ENCODE measurements around the gene ELMOD1. TPM values are rescaled to one million over a fixed set of nuclear protein-coding genes. Genes with fewer than 3 reads are reported as not detected.
"Not testable (repeated sequence)": the region's sequence is repeated elsewhere in the genome, so short reads cannot be mapped to it uniquely, and the experiment has no call there.

ELMOD1 gene
- total and polyA plus RNA-seq, 2 donors (not counting 3 experiments of a cell fraction or from before 2014, with no cell fraction given) = 1.6 to 2.4 TPM

- BruUV-seq (replicated peaks); H3K9ac ChIP-seq (replicated peaks; ENCODE audit: extremely low read depth, insufficient read depth, low read length); H3K9me1 ChIP-seq (replicated peaks; ENCODE audit: control insufficient read depth, extremely low read depth, insufficient read depth, low read length); dilution Hi-C loops (cut with MboI; ENCODE audit: extremely low pct_ligation_motif_present, low sequenced_read_pairs); H3K79me2 ChIP-seq (ENCODE audit: control insufficient read depth, insufficient read depth, low read length); H3K27ac ChIP-seq (ENCODE audit: insufficient read depth, low read depth, low read length); POLR2A ChIA-PET; H3K9me3 ChIP-seq (replicated peaks; ENCODE audit: control insufficient read depth, insufficient read depth, low read length); H2AFZ ChIP-seq (ENCODE audit: low read depth, low read length); H3K36me3 ChIP-seq (ENCODE audit: control insufficient read depth in 2 of 2, extremely low read depth in 1 of 2, insufficient read depth in 2 of 2, low read length in 2 of 2); H3K4me1 ChIP-seq (ENCODE audit: control insufficient read depth, extremely low read depth, insufficient read depth, low read length); H3K4me3 ChIP-seq (replicated peaks in 1 of 3; ENCODE audit: insufficient read depth in 1 of 3, low read depth in 1 of 3, low read length in 3 of 3); H3K27me3 ChIP-seq (ENCODE audit: control insufficient read depth in 2 of 2, insufficient read depth in 2 of 2, low read length in 2 of 2); H3K4me2 ChIP-seq (ENCODE audit: insufficient read depth, low read length); H4K20me1 ChIP-seq (replicated peaks; ENCODE audit: control insufficient read depth, extremely low read depth, insufficient read depth, low read length): not testable (repeated sequence)
- intact Hi-C loops (cut with micrococcal nuclease) = loop anchor here (1.0 kb wide), 3 partner anchors 27 to 195 kb away; no protein-coding TSS in a partner anchor
- DNase-seq (ENCODE audit: low read depth, low spot score) (peak; percentile 55), FAIRE-seq (peak; percentile 80)
- TF ChIP-seq, protein P1, sequence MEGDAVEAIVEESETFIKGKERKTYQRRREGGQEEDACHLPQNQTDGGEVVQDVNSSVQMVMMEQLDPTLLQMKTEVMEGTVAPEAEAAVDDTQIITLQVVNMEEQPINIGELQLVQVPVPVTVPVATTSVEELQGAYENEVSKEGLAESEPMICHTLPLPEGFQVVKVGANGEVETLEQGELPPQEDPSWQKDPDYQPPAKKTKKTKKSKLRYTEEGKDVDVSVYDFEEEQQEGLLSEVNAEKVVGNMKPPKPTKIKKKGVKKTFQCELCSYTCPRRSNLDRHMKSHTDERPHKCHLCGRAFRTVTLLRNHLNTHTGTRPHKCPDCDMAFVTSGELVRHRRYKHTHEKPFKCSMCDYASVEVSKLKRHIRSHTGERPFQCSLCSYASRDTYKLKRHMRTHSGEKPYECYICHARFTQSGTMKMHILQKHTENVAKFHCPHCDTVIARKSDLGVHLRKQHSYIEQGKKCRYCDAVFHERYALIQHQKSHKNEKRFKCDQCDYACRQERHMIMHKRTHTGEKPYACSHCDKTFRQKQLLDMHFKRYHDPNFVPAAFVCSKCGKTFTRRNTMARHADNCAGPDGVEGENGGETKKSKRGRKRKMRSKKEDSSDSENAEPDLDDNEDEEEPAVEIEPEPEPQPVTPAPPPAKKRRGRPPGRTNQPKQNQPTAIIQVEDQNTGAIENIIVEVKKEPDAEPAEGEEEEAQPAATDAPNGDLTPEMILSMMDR (IDR thresholded peaks at IDR 0.05; ENCODE audit: extremely low read depth in 1 of 2, insufficient read depth in 1 of 2, low read depth in 1 of 2, low read length in 2 of 2) = peak; percentile 54 to 61
- CTCF ChIA-PET = interaction anchor here (0.7 to 14.5 kb wide), 7 partner anchors 14 to 194 kb away, joined by 3 to 251 read pairs (median 9); no protein-coding TSS in a partner anchor
Measured at GRCh38 chr11:107576497-107577345, 14.2 kb upstream of the ELMOD1 start.

- Histone ChIP-seq H3K27ac (ENCODE audit: insufficient read depth, low read depth, low read length) (no peak overlapping the region), H3K9me1 (replicated peaks; ENCODE audit: control insufficient read depth, extremely low read depth, insufficient read depth, low read length) (no peaks in the 10 kb centered on the region), H3K27me3 (ENCODE audit: control insufficient read depth in 2 of 2, insufficient read depth in 2 of 2, low read length in 2 of 2) (no peaks in the 10 kb centered on the region), H3K36me3 (ENCODE audit: control insufficient read depth in 2 of 2, extremely low read depth in 1 of 2, insufficient read depth in 2 of 2, low read length in 2 of 2) (no peaks in the 10 kb centered on the region), H4K20me1 (replicated peaks; ENCODE audit: control insufficient read depth, extremely low read depth, insufficient read depth, low read length) (no peaks in the 10 kb centered on the region), H3K4me3 (replicated peaks in 1 of 3; ENCODE audit: insufficient read depth in 1 of 3, low read depth in 1 of 3, low read length in 3 of 3) (no peak overlapping the region), H3K4me1 (ENCODE audit: control insufficient read depth, extremely low read depth, insufficient read depth, low read length) (no peaks in the 10 kb centered on the region), H2AFZ (ENCODE audit: low read depth, low read length) (no peak overlapping the region), H3K9me3 (replicated peaks; ENCODE audit: control insufficient read depth, insufficient read depth, low read length) (no peaks in the 10 kb centered on the region), H3K79me2 (ENCODE audit: control insufficient read depth, insufficient read depth, low read length) (no peaks in the 10 kb centered on the region), H3K4me2 (ENCODE audit: insufficient read depth, low read length) (no peak overlapping the region), H3K9ac (replicated peaks; ENCODE audit: extremely low read depth, insufficient read depth, low read length) (no peak overlapping the region)
- no TSS peak for BruUV-seq (replicated peaks)
- ChIA-PET POLR2A (no interaction called here), CTCF (interaction anchor here (1.3 to 14.5 kb wide), 3 partner anchors 25 to 193 kb away, joined by 5 to 251 read pairs (median 9); no protein-coding TSS in a partner anchor)
- dilution Hi-C loops (cut with MboI; ENCODE audit: extremely low pct_ligation_motif_present, low sequenced_read_pairs) = no loop called here
- intact Hi-C loops (cut with micrococcal nuclease) = no loop called here
- FAIRE-seq (no peak), DNase-seq (ENCODE audit: low read depth, low spot score) (no peak)
- TF ChIP-seq EZH2 (IDR thresholded peaks at IDR 0.05; ENCODE audit: borderline replicate concordance, low read depth, low read length, severe bottlenecking) (no peak), MYC (IDR thresholded peaks at IDR 0.05; ENCODE audit: low read depth, low read length) (no peak), POLR2A (IDR thresholded peaks at IDR 0.05; ENCODE audit: low read depth, low read length) (no peak), FOS (IDR thresholded peaks at IDR 0.05; ENCODE audit: borderline replicate concordance, insufficient read depth, low read length) (no peak), JUN (IDR thresholded peaks at IDR 0.05; ENCODE audit: borderline replicate concordance, insufficient read depth, insufficient read length, low read depth) (no peak), POLR2AphosphoS5 (IDR thresholded peaks at IDR 0.05; ENCODE audit: insufficient read depth, low read depth, low read length) (no peak), GATA2 (IDR thresholded peaks at IDR 0.05; ENCODE audit: insufficient read depth, insufficient read length, low read depth, low read length) (no peak)
- TF ChIP-seq, protein P1 (IDR thresholded peaks at IDR 0.05; ENCODE audit: extremely low read depth in 1 of 2, insufficient read depth in 1 of 2, low read depth in 1 of 2, low read length in 2 of 2) = no peak
- TF ChIP-seq, protein P2, sequence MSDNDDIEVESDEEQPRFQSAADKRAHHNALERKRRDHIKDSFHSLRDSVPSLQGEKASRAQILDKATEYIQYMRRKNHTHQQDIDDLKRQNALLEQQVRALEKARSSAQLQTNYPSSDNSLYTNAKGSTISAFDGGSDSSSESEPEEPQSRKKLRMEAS (IDR thresholded peaks at IDR 0.05; ENCODE audit: insufficient read depth, insufficient read length) = no peak
Measured at GRCh38 chr11:107577346-107577711, 13.6 kb upstream of the ELMOD1 start.

Data from endothelial cell of umbilical vein (primary cell).